Measurements from ENCODE around the gene CFAP20DC.

DNA sequence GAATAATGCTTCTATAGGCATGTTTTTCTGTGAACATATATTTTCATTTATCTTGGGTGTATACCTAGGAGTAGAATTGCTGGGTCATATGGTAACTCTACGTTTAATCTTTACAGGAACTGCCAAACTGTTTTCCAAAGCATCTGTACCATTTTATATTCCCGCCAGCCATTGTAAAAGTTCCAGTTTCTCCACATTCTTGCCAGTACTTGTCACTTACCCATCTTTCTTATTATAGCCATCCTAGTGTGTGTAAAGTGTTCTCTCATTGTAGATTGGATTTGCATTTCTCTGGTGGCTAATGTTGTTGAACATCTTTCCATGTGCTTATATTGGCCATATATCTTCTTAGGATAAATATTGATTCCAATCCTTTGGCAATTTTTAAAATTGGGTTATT is 31.2 kb upstream of the CFAP20DC start:
- TF ChIP-seq CTBP1 (IDR thresholded peaks at IDR 0.05; ENCODE audit: borderline replicate concordance), result no peak
- no peak for TF ChIP-seq SP1 (IDR thresholded peaks at IDR 0.05)
- TF ChIP-seq ARNT (IDR thresholded peaks at IDR 0.05), result no peak
- TF ChIP-seq FOXM1 (IDR thresholded peaks at IDR 0.05; ENCODE audit: borderline replicate concordance), result no peak
- no peak for TF ChIP-seq HDGF (IDR thresholded peaks at IDR 0.05; ENCODE audit: borderline replicate concordance)
- no peak for TF ChIP-seq SUZ12 (IDR thresholded peaks at IDR 0.05)
- TF ChIP-seq NFRKB (IDR thresholded peaks at IDR 0.05), result no peak
- no peak for TF ChIP-seq BHLHE40 (IDR thresholded peaks at IDR 0.05; ENCODE audit: borderline replicate concordance)
- no peak for TF ChIP-seq ZNF384 (IDR thresholded peaks at IDR 0.05)
- TF ChIP-seq FOXK2 (IDR thresholded peaks at IDR 0.05), result no peak
- no peak for TF ChIP-seq FOXA1 (IDR thresholded peaks at IDR 0.05)
